Measurements from ENCODE around the gene SP8. TPM values are rescaled to one million over a fixed set of nuclear protein-coding genes. Genes with fewer than 3 reads are reported as not detected.

SP8 gene
- total RNA-seq, 1 donor from 2014 or later, result 0.70 TPM

GRCh38 chr7:20776214-20776911 is 10.3 kb downstream of the SP8 start:
- Histone ChIP-seq H3K27me3 (ENCODE audit: insufficient read depth, low read length) (peaks cover 53% of the 10 kb centered on the region), H3K27ac (ENCODE audit: low read depth, low read length) (no peak overlapping the region), H4K20me1 (ENCODE audit: insufficient read depth, low read length) (no peaks in the 10 kb centered on the region), H3K9me3 (ENCODE audit: insufficient read depth, low read depth, low read length) (no peaks in the 10 kb centered on the region), H3K36me3 (ENCODE audit: insufficient read depth, low read length) (no peaks in the 10 kb centered on the region), H3K4me1 (ENCODE audit: insufficient read depth, low read length) (no peaks in the 10 kb centered on the region), H3K79me2 (ENCODE audit: insufficient read depth, low read length) (no peaks in the 10 kb centered on the region), H3K4me2 (ENCODE audit: low read length) (no peak overlapping the region), H3K9ac (ENCODE audit: low read length) (no peak overlapping the region), H2AFZ (ENCODE audit: low read depth, low read length) (no peak overlapping the region), H3K4me3 (ENCODE audit: insufficient read depth, low read depth, low read length) (no peak overlapping the region)
- no peaks in the 10 kb centered on the region for H3K4me1 Mint-ChIP-seq (ENCODE audit: low read depth, unreplicated experiment)
- peaks cover 60% of the 10 kb centered on the region for H3K27me3 Mint-ChIP-seq (ENCODE audit: low read depth, unreplicated experiment)
- H3K27ac Mint-ChIP-seq (ENCODE audit: unreplicated experiment), result no peak overlapping the region
- TF ChIP-seq CTCF (IDR thresholded peaks at IDR 0.05; ENCODE audit: insufficient read depth, low read depth, low read length) (no peak), EZH2 (IDR thresholded peaks at IDR 0.05; ENCODE audit: insufficient read depth, low read length) (no peak)
- FAIRE-seq, result no peak
- no peak overlapping the region for H3K4me3 Mint-ChIP-seq (ENCODE audit: unreplicated experiment)
- DNase-seq (ENCODE audit: low read depth), result no peak
- no peaks in the 10 kb centered on the region for H3K9me3 Mint-ChIP-seq (ENCODE audit: unreplicated experiment)
- peaks cover 3% of the 10 kb centered on the region for H3K36me3 Mint-ChIP-seq (ENCODE audit: low read depth, unreplicated experiment)

- Histone ChIP-seq H3K27me3 (ENCODE audit: insufficient read depth, low read length) (no peaks in the 10 kb centered on the region), H3K4me2 (ENCODE audit: low read length) (no peak overlapping the region), H3K79me2 (ENCODE audit: insufficient read depth, low read length) (no peaks in the 10 kb centered on the region), H3K36me3 (ENCODE audit: insufficient read depth, low read length) (no peaks in the 10 kb centered on the region), H3K9me3 (ENCODE audit: insufficient read depth, low read depth, low read length) (no peaks in the 10 kb centered on the region), H3K27ac (ENCODE audit: low read depth, low read length) (no peak overlapping the region), H4K20me1 (ENCODE audit: insufficient read depth, low read length) (no peaks in the 10 kb centered on the region), H3K9ac (ENCODE audit: low read length) (no peak overlapping the region), H3K4me1 (ENCODE audit: insufficient read depth, low read length) (no peaks in the 10 kb centered on the region), H2AFZ (ENCODE audit: low read depth, low read length) (no peak overlapping the region), H3K4me3 (ENCODE audit: insufficient read depth, low read depth, low read length) (no peak overlapping the region)
- DNase-seq (ENCODE audit: low read depth) (no peak), FAIRE-seq (no peak)
- no peaks in the 10 kb centered on the region for H3K27me3 Mint-ChIP-seq (ENCODE audit: low read depth, unreplicated experiment)
- H3K9me3 Mint-ChIP-seq (ENCODE audit: unreplicated experiment), result no peaks in the 10 kb centered on the region
- H3K4me3 Mint-ChIP-seq (ENCODE audit: unreplicated experiment), result no peak overlapping the region
- H3K27ac Mint-ChIP-seq (ENCODE audit: unreplicated experiment), result no peak overlapping the region
- H3K4me1 Mint-ChIP-seq (ENCODE audit: low read depth, unreplicated experiment), result peaks cover 7% of the 10 kb centered on the region
- no peaks in the 10 kb centered on the region for H3K36me3 Mint-ChIP-seq (ENCODE audit: low read depth, unreplicated experiment)
- no peak for TF ChIP-seq EZH2 (IDR thresholded peaks at IDR 0.05; ENCODE audit: insufficient read depth, low read length)
- no peak for TF ChIP-seq CTCF (IDR thresholded peaks at IDR 0.05; ENCODE audit: insufficient read depth, low read depth, low read length)
These were observed 32.7 kb downstream of the SP8 start for GRCh38 chr7:20754001-20754400.

- H3K27ac ChIP-seq (ENCODE audit: low read depth, low read length), result no peak overlapping the region
- H3K4me1 Mint-ChIP-seq (ENCODE audit: low read depth, unreplicated experiment), result peaks cover 7% of the 10 kb centered on the region
- no peaks in the 10 kb centered on the region for H3K4me1 ChIP-seq (ENCODE audit: insufficient read depth, low read length)
- H3K9me3 Mint-ChIP-seq (ENCODE audit: unreplicated experiment), result no peaks in the 10 kb centered on the region
- no peak for TF ChIP-seq CTCF (IDR thresholded peaks at IDR 0.05; ENCODE audit: insufficient read depth, low read depth, low read length)
- TF ChIP-seq EZH2 (IDR thresholded peaks at IDR 0.05; ENCODE audit: insufficient read depth, low read length), result no peak
- H3K9me3 ChIP-seq (ENCODE audit: insufficient read depth, low read depth, low read length), result no peaks in the 10 kb centered on the region
- H3K4me3 Mint-ChIP-seq (ENCODE audit: unreplicated experiment), result no peak overlapping the region
- no peak overlapping the region for H2AFZ ChIP-seq (ENCODE audit: low read depth, low read length)
- no peak overlapping the region for H3K27ac Mint-ChIP-seq (ENCODE audit: unreplicated experiment)
- DNase-seq (ENCODE audit: low read depth) (no peak), FAIRE-seq (no peak)
- H3K36me3 ChIP-seq (ENCODE audit: insufficient read depth, low read length), result no peaks in the 10 kb centered on the region
- no peak overlapping the region for H3K9ac ChIP-seq (ENCODE audit: low read length)
- no peaks in the 10 kb centered on the region for H3K27me3 ChIP-seq (ENCODE audit: insufficient read depth, low read length)
- H4K20me1 ChIP-seq (ENCODE audit: insufficient read depth, low read length), result no peaks in the 10 kb centered on the region
- no peaks in the 10 kb centered on the region for H3K79me2 ChIP-seq (ENCODE audit: insufficient read depth, low read length)
- no peaks in the 10 kb centered on the region for H3K27me3 Mint-ChIP-seq (ENCODE audit: low read depth, unreplicated experiment)
- H3K36me3 Mint-ChIP-seq (ENCODE audit: low read depth, unreplicated experiment), result no peaks in the 10 kb centered on the region
- no peak overlapping the region for H3K4me2 ChIP-seq (ENCODE audit: low read length)
- H3K4me3 ChIP-seq (ENCODE audit: insufficient read depth, low read depth, low read length), result no peak overlapping the region
These were observed 36.8 kb downstream of the SP8 start for GRCh38 chr7:20749906-20750305.

All from astrocyte (in vitro differentiated cells and primary cell).